ENCODE results near the gene TARS1.
"Not testable (repeated sequence)": the region's sequence is repeated elsewhere in the genome, so short reads cannot be mapped to it uniquely, and the experiment has no call there.

The TARS1 gene

GRCh38 chr5:33489481-33490067, 48.8 kb downstream of the TARS1 start:
- no peak for DNase-seq

GRCh38 chr5:33490071-33490665, 49.4 kb downstream of the TARS1 start:
- no peak for DNase-seq

- DNase-seq: no peak
These were observed 51.2 kb downstream of the TARS1 start for GRCh38 chr5:33491941-33492340.

- no peak for DNase-seq
These were observed 53.7 kb downstream of the TARS1 start for GRCh38 chr5:33494466-33494865.

- no peak for DNase-seq
These were observed 60.5 kb downstream of the TARS1 start for GRCh38 chr5:33501260-33501659.

GRCh38 chr5:33501899-33502298, 61.1 kb downstream of the TARS1 start:
- DNase-seq: no peak

GRCh38 chr5:33504570-33504969, 63.8 kb downstream of the TARS1 start:
- DNase-seq: no peak

- no peak for DNase-seq
These were observed 66.7 kb downstream of the TARS1 start for GRCh38 chr5:33507426-33507825.

- no peak for DNase-seq
These were observed 68.3 kb downstream of the TARS1 start for GRCh38 chr5:33509036-33509435.

- no peak for DNase-seq
These were observed 72.9 kb downstream of the TARS1 start for GRCh38 chr5:33513462-33514185.

GRCh38 chr5:33515366-33515765, 74.6 kb downstream of the TARS1 start:
- DNase-seq: not testable (repeated sequence)

GRCh38 chr5:33516421-33516820, 75.7 kb downstream of the TARS1 start:
- DNase-seq: no peak
